ENCODE measurements around the gene FAM149B1.

- TF ChIP-seq CTCF (IDR thresholded peaks at IDR 0.05) (no peak), POLR2A (IDR thresholded peaks at IDR 0.05) (no peak)
Observed at GRCh38 chr10:73169320-73169719, 1.4 kb downstream of the FAM149B1 start.

Measured in testis (tissue), 2 donors.